DMS79 treated with DMSO at 0.1 percent for 48 hours (cell line): Measurements from ENCODE around the gene UMOD.

Experiments used
- DNase-seq: peaks from one replicate; lab custom pipeline; 2025; lab: John Stamatoyannopoulos, UW

UMOD gene

DNA sequence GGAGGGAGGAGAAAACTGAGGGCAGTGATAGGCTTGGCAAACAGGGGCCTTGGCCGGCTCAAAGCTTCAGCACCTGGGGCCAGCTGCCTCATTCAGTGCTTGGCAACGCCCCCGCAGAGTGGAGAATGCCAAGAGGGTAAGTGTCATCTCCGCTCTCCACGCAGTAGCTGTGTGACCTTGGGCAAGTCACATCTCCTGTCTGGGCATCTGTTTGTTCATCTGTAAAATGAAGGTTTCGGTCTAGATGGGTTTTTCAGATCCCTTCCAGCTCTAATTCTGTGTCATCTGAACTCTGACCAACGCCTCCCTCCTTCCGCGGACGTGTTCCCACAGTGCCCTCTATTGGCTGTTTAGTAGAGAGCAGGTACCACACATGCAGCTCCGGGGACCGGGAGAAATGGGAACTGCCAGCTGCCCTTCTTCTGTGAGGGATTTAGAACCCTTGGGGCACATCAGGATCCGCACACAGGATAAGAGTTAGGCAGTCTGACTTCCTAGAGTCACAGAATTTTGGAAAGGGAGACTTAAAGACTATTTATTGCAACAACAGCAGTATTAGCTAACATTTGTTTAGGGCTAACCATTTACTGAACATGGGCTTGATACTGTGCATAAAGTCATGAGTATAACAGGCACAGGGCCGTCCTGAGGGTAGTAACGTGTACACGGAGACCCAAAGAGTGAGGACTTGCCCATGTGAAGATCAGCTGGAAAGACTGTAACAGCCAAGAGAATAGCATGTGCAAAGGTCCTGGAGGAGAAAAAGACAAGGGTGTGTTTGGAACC is 52.0 kb downstream of the UMOD start:
- peak; percentile 11 for DNase-seq

DNA sequence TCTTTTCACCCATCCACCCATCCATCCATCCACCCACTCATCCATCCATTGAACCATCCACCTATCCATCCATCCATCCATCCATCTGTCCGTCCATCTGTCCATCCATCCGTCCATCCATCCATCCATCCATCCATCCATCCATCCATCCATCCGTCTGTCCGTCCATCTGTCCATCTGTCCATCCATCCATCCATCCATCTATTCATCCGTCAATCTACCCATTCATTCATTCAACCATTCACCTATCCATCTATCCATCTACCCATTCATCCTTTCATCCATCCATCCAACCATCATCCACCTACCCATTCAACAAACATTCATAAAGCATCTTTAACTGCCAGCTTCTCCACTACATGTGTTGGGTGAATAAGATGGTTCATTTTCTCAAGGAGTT is 54.1 kb downstream of the UMOD start:
- no peak for DNase-seq

- DNase-seq, result no peak
Observed at GRCh38 chr16:20291208-20292206, 61.0 kb downstream of the UMOD start.

GRCh38 chr16:20289571-20289970 is 62.9 kb downstream of the UMOD start:
- DNase-seq, result no peak

- DNase-seq, result no peak
Observed at GRCh38 chr16:20285993-20286499, 66.5 kb downstream of the UMOD start.
